Adrenal gland (tissue), 12 donors: ENCODE measurements around the gene PRRT4. TPM values are rescaled to one million over a fixed set of nuclear protein-coding genes. Genes with fewer than 3 reads are reported as not detected.

Experiments
- DNase-seq, 7 donors: peaks; one replicate each; pipeline ENCODE4 v3.0.0-alpha.2; 2019 to 2020
- H3K27ac ChIP-seq, 5 donors: fragments of 200-600 bp; sonication (generic) in 4 of 5; 1 replicate in 3 of 5; 2 replicates in 2 of 5; pipeline versions ENCODE4 v1.5.1 to v1.8.0; 2016 to 2020; ENCODE audit warnings: mild to moderate bottlenecking in 1 of 5
- H3K27me3 ChIP-seq: fragments of 200-600 bp; 2 replicates; pipeline ENCODE4 v1.8.0; 2021
- H3K36me3 ChIP-seq, 2 donors: fragments of 200-600 bp; replicated peaks in 1 of 2; 1 replicate in 1 of 2; 2 replicates in 1 of 2; pipeline versions ENCODE4 v1.5.1 to v1.8.0; 2018 to 2022
- H3K4me1 ChIP-seq, 2 donors: fragments of 200-600 bp; replicated peaks in 1 of 2; 1 replicate in 1 of 2; 2 replicates in 1 of 2; pipeline versions ENCODE4 v1.5.1 to v1.8.0; 2018 to 2021
- H3K4me3 ChIP-seq, 4 donors: fragments of 200-600 bp; sonication (generic) in 3 of 4; one replicate each; pipeline ENCODE4 v1.5.1; 2016 to 2018
- H3K9me3 ChIP-seq, 3 donors: fragments of 200-600 bp; sonication (generic) in 1 of 3; replicated peaks in 1 of 3; 1 replicate in 2 of 3; 2 replicates in 1 of 3; pipeline versions ENCODE4 v1.5.1 to v1.8.0; 2016 to 2021
- POLR2A ChIP-seq, 2 donors: fragments of 450-650 bp; IDR thresholded peaks; one replicate each; pipeline ENCODE4 v1.6.1; 2017; ENCODE audit warnings: antibody characterized with exemption in 2 of 2, mild to moderate bottlenecking in 2 of 2, moderate library complexity in 1 of 2
- WGBS, 4 donors: extraction: QIAGEN DNeasy Blood & Tissue Kit in 2 of 4; methylation state at CpG; one replicate each; pipeline versions ENCODE4 v1.1.5 to v1.1.7; 2013 to 2017; 5-methylcytosine and 5-hydroxymethylcytosine counted together
- intact Hi-C, 2 donors: fragments of 100-400 bp; cut with DNase I; formaldehyde crosslinking; loops; one replicate each; pipeline versions ENCODE4 v1.14.1 to v1.15.0; 2022 to 2023
- polyA plus RNA-seq, 3 donors: library from polyadenylated mRNA; stranded (reverse); fragments of 200-250 nt in 2 of 3; fragments of 350-450 nt in 1 of 3; fragmentation: Illumina TruSeq in 1 of 3; extraction: RNeasy Lipid Tissue Mini Kit (QIAGEN cat#74804) in 1 of 3; gene quantifications; one replicate each; pipeline ENCODE4 v1.2.3, GENCODE V29; 2013 to 2014
- total RNA-seq, 9 donors: library from RNA; depleted of rRNA in 4 of 9; stranded (reverse); fragments of >200 nt in 4 of 9; fragments of 120-200 nt in 1 of 9; fragmentation: NEBNext Ultra II Directional in 1 of 9; extraction: Animal tissue kit (Norgen Biotek cat#: 25700) in 1 of 9; gene quantifications; one replicate each; pipeline versions ENCODE4 v1.1.0 to v1.2.4, GENCODE V29; 2013 to 2023
- TF ChIP-seq, protein P1 (sequence below), 6 experiments: fragments of 450-650 bp in 4 of 6; fragments of 200-600 bp in 2 of 6; sonication (generic) in 1 of 6; IDR thresholded peaks; 1 replicate in 5 of 6; 2 replicates in 1 of 6; pipeline versions ENCODE4 v1.5.1 to v1.8.0; 2016 to 2021; ENCODE audit warnings: antibody characterized with exemption in 6 of 6, mild to moderate bottlenecking in 2 of 6, moderate library complexity in 1 of 6
- donor health status: healthy with polysubstance abuse.
- donor health status: Bipolar disorder and iron deficiency.
- donor health status: DM: yes; HTN: yes; CAD: no.
- donor health status: DM: no; HTN: no; CAD: no.
- donor health status: DM: no; HTN: no; CAD: no.
- donor health status: DM: yes; HTN: yes; CAD: no.

Gene PRRT4
- total and polyA plus RNA-seq, 12 donors = 0.23 to 7.7 (median 1.1) TPM; not detected in 1

- peaks cover 6 to 37% of the 10 kb centered on the region in 2 donors for H3K4me1 ChIP-seq
- no peaks in the 10 kb centered on the region for H3K9me3 ChIP-seq
- TF ChIP-seq, protein P1, sequence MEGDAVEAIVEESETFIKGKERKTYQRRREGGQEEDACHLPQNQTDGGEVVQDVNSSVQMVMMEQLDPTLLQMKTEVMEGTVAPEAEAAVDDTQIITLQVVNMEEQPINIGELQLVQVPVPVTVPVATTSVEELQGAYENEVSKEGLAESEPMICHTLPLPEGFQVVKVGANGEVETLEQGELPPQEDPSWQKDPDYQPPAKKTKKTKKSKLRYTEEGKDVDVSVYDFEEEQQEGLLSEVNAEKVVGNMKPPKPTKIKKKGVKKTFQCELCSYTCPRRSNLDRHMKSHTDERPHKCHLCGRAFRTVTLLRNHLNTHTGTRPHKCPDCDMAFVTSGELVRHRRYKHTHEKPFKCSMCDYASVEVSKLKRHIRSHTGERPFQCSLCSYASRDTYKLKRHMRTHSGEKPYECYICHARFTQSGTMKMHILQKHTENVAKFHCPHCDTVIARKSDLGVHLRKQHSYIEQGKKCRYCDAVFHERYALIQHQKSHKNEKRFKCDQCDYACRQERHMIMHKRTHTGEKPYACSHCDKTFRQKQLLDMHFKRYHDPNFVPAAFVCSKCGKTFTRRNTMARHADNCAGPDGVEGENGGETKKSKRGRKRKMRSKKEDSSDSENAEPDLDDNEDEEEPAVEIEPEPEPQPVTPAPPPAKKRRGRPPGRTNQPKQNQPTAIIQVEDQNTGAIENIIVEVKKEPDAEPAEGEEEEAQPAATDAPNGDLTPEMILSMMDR (IDR thresholded peaks at IDR 0.05) = no peak
- no peak for TF ChIP-seq POLR2A (IDR thresholded peaks at IDR 0.05)
- whole genome bisulfite sequencing, 4 donors = 35 to 56% (median 40%) methylated on average over 14 to 25 of the region's 25 CpGs
- no peak for DNase-seq
- H3K4me3 ChIP-seq = peak overlapping the region in 2 of 4 donors; percentile 35 to 59
- H3K36me3 ChIP-seq = no peaks in the 10 kb centered on the region
- intact Hi-C loops = loop anchor here in 1 of 2 donors (10.0 kb wide), 1 partner anchor 56 kb away; no protein-coding TSS in a partner anchor
- peak overlapping the region in 4 of 5 donors; percentile 47 to 91 (median 81) for H3K27ac ChIP-seq
- no peaks in the 10 kb centered on the region for H3K27me3 ChIP-seq
These were observed 47.5 kb upstream of the PRRT4 start for GRCh38 chr7:128408709-128409595.

DNA sequence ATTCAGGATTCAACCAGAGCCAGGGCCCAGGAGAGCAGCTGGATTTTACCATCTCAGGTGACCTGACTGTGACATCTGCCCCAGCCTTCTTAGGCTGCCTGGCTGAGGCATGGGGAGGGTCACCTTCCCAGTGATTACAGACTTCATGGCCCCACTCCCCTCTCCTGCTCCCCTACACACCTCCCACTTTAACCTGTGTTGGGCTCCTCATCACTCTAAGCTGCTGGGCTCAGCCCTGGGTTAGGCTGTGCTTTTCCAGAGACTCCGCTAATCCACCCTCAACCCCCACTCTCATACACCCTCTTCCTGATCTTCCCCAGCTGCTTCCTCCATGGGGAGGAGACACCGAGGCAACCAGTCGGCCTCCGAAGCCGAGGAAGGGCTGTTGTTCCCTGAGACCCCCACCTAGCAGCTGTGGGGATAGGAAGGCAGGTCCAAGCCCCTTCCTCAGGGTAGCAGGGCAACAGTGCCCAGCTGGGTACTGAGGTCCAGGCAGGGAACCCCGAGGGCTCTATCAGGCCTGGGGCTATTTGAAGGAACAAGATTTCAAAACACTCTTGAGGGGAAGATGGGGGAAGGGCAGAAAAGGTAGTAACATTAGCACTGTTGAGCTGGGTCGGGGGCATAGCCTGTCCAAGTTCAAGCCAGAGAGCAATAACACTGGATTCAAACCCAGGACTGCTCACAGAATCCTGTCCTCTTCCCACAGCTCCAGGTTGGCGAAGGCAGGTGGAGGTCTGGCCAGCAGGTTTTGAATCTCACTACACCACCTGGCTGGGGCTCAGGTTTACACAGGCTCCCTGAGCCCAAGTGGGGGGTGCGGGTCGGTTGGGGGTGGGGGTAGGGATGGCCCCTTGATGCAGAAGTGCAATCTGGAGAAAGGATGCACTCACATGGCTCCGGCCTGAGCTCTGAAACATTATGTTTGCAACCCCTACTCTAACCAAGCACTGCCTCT, 46.5 kb upstream of the PRRT4 start:
- TF ChIP-seq, protein P1 (IDR thresholded peaks at IDR 0.05) = no peak
- no peak for TF ChIP-seq POLR2A (IDR thresholded peaks at IDR 0.05)
- Histone ChIP-seq H3K36me3 (no peaks in the 10 kb centered on the region), H3K27ac (peak overlapping the region in 3 of 5 donors; percentile 26 to 91 (median 86)), H3K4me1 (peaks cover 6 to 39% of the 10 kb centered on the region in 2 donors), H3K9me3 (no peaks in the 10 kb centered on the region), H3K4me3 (no peak overlapping the region), H3K27me3 (no peaks in the 10 kb centered on the region)
- DNase-seq = no peak
- WGBS, 4 donors = 61 to 72% (median 70%) methylated on average over 9 to 11 of the region's 11 CpGs
- intact Hi-C loops = loop anchor here in 1 of 2 donors (10.0 kb wide), 1 partner anchor 57 kb away; no protein-coding TSS in a partner anchor

GRCh38 chr7:128407233-128407589, 45.7 kb upstream of the PRRT4 start:
- DNase-seq = no peak
- TF ChIP-seq, protein P1 (IDR thresholded peaks at IDR 0.05) = no peak
- no peak for TF ChIP-seq POLR2A (IDR thresholded peaks at IDR 0.05)
- no peaks in the 10 kb centered on the region for H3K36me3 ChIP-seq
- 70 to 94% (median 75%) methylated on average over 2 to 7 of the region's 7 CpGs; no CpG with 5 or more reads in 1 of the 4 donors for WGBS, 4 donors
- peaks cover 6 to 39% of the 10 kb centered on the region in 2 donors for H3K4me1 ChIP-seq
- no peaks in the 10 kb centered on the region for H3K27me3 ChIP-seq
- H3K4me3 ChIP-seq = no peak overlapping the region
- H3K27ac ChIP-seq = peak overlapping the region in 2 of 5 donors; percentile 86 to 91
- intact Hi-C loops = loop anchor here in 1 of 2 donors (10.0 kb wide), 1 partner anchor 58 kb away; no protein-coding TSS in a partner anchor
- no peaks in the 10 kb centered on the region for H3K9me3 ChIP-seq
